Peyer's patch (tissue), 4 donors: ENCODE measurements around the gene AP4M1. TPM values are rescaled to one million over a fixed set of nuclear protein-coding genes. Genes with fewer than 3 reads are reported as not detected.

Experiments
- DNase-seq, 3 donors: peaks; one replicate each; pipeline ENCODE4 v3.0.0-alpha.2; 2017 to 2019
- H3K27ac ChIP-seq, 4 donors: fragments of 200-600 bp; sonication (generic); one replicate each; pipeline ENCODE4 v1.5.1; 2016 to 2019
- H3K27me3 ChIP-seq, 2 donors: fragments of 200-600 bp; sonication (generic); one replicate each; pipeline ENCODE4 v1.5.1; 2019
- H3K36me3 ChIP-seq, 3 donors: fragments of 200-600 bp; sonication (generic); one replicate each; pipeline ENCODE4 v1.5.1; 2016 to 2019
- H3K4me1 ChIP-seq, 4 donors: fragments of 200-600 bp; sonication (generic); one replicate each; pipeline ENCODE4 v1.5.1; 2016 to 2019
- H3K4me3 ChIP-seq, 4 donors: fragments of 200-600 bp; sonication (generic); 1 replicate in 3 of 4; 2 replicates in 1 of 4; pipeline ENCODE4 v1.5.1; 2016 to 2019; ENCODE audit warnings: mild to moderate bottlenecking in 1 of 4
- H3K9me3 ChIP-seq, 4 donors: fragments of 200-600 bp; sonication (generic); one replicate each; pipeline ENCODE4 v1.5.1; 2016 to 2019; ENCODE audit warnings: mild to moderate bottlenecking in 1 of 4
- CTCF ChIP-seq, 6 experiments: fragments of 450-650 bp in 4 of 6; fragments of 200-600 bp in 2 of 6; sonication (generic) in 1 of 6; IDR thresholded peaks; one replicate each; pipeline ENCODE4 v1.5.1; 2017 to 2019; ENCODE audit warnings: antibody characterized with exemption in 6 of 6, mild to moderate bottlenecking in 3 of 6, moderate library complexity in 1 of 6
- POLR2A ChIP-seq, 2 donors: fragments of 450-650 bp; IDR thresholded peaks; one replicate each; pipeline ENCODE4 v1.5.1; 2017; ENCODE audit warnings: antibody characterized with exemption in 2 of 2, mild to moderate bottlenecking in 2 of 2, moderate library complexity in 2 of 2
- small RNA-seq, 2 donors: library from RNA; depleted of rRNA; stranded (forward); fragments of <200 nt; gene quantifications; one replicate each; pipeline ENCODE3, GENCODE V24; 2016
- total RNA-seq, 4 donors: library from RNA; depleted of rRNA; stranded (reverse); fragments of >200 nt; gene quantifications; one replicate each; pipeline ENCODE4 v1.1.0, GENCODE V29; 2016

Gene AP4M1
- total RNA-seq, 4 donors from 2014 or later: 28.7 to 119 (median 33.6) TPM

GRCh38 chr7:100157069-100157333 is 55.6 kb downstream of the AP4M1 start:
- TF ChIP-seq CTCF (IDR thresholded peaks at IDR 0.05) (no peak), POLR2A (IDR thresholded peaks at IDR 0.05) (no peak)

GRCh38 chr7:100157334-100158228 is 56.1 kb downstream of the AP4M1 start:
- peaks cover 0 to 57% (median 11%) of the 10 kb centered on the region in 4 donors for H3K4me1 ChIP-seq

More at GRCh38 chr7:100157069-100157333, 55.6 kb downstream of the AP4M1 start:
- DNase-seq: no peak
- H3K36me3 ChIP-seq: peaks cover 0 to 36% (median 0%) of the 10 kb centered on the region in 3 donors
- peak overlapping the region in 3 of 4 donors; percentile 80 to 95 (median 92) for H3K27ac ChIP-seq
- no peaks in the 10 kb centered on the region for H3K9me3 ChIP-seq
- H3K4me3 ChIP-seq: peak overlapping the region in 3 of 4 donors; percentile 83 to 95 (median 85)
- no peaks in the 10 kb centered on the region for H3K27me3 ChIP-seq
- H3K4me1 ChIP-seq: peaks cover 0 to 58% (median 11%) of the 10 kb centered on the region in 4 donors

More at GRCh38 chr7:100157334-100158228, 56.1 kb downstream of the AP4M1 start:
- Histone ChIP-seq H3K9me3 (no peaks in the 10 kb centered on the region), H3K36me3 (peaks cover 0 to 33% (median 0%) of the 10 kb centered on the region in 3 donors), H3K4me3 (peak overlapping the region; percentile 80 to 95 (median 84)), H3K27me3 (no peaks in the 10 kb centered on the region), H3K27ac (peak overlapping the region; percentile 77 to 95 (median 86))
- DNase-seq: peak in 1 of 3 donors; percentile 69
- TF ChIP-seq POLR2A (IDR thresholded peaks at IDR 0.05) (peak in 1 of 2 donors; percentile 16), CTCF (IDR thresholded peaks at IDR 0.05) (no peak)

Small RNA genes lying within 50 kb of the gene (small RNA-seq; reads per million reads assigned to genes)
- gene MIR106B: 20.6 to 88.9 reads per million in 2 donors
- gene MIR25: 451 to 1,840 reads per million in 2 donors
- 48.7 to 234 reads per million in 2 donors for gene MIR93

Other genes starting within 250 kb of the AP4M1 start
- not detected for gene OR2AE1, start 224.6 kb upstream of the AP4M1 start, total RNA-seq
- 10 to 100 TPM; 52.1 to 80.9 (median 59.9) TPM for gene TRIM4, start 182.1 kb upstream of the AP4M1 start, total RNA-seq
- gene GJC3, start 172.0 kb upstream of the AP4M1 start, total RNA-seq: not detected
- 10 to 100 TPM in 3 of 4 donors, 1 to 10 TPM in 1; 3.3 to 30.3 (median 19.3) TPM for gene AZGP1, start 125.6 kb upstream of the AP4M1 start, total RNA-seq
- gene ZKSCAN1, start 86.0 kb upstream of the AP4M1 start, total RNA-seq: 10 to 100 TPM; 48.0 to 86.1 (median 73.5) TPM
- 10 to 100 TPM in 3 of 4 donors, 1 to 10 TPM in 1; 8.4 to 30.5 (median 12.0) TPM for gene ZSCAN21, start 51.9 kb upstream of the AP4M1 start, total RNA-seq
- 10 to 100 TPM; 52.8 to 93.8 (median 67.8) TPM for gene ZNF3, start 19.9 kb upstream of the AP4M1 start, total RNA-seq
- 10 to 100 TPM; 30.1 to 57.8 (median 48.0) TPM for gene COPS6, start 12.7 kb upstream of the AP4M1 start, total RNA-seq
- 100 to 1,000 TPM in 1 of 4 donors, 10 to 100 TPM in 3; 42.4 to 139 (median 60.8) TPM for gene MCM7, start 246 bp upstream of the AP4M1 start, total RNA-seq
- gene TAF6, start 17.7 kb downstream of the AP4M1 start, total RNA-seq: 10 to 100 TPM; 32.8 to 76.7 (median 49.7) TPM
- gene CNPY4, start 18.0 kb downstream of the AP4M1 start, total RNA-seq: 10 to 100 TPM in 1 of 4 donors, 1 to 10 TPM in 3; 4.6 to 23.9 (median 6.3) TPM
- gene MBLAC1, start 25.3 kb downstream of the AP4M1 start, total RNA-seq: 10 to 100 TPM in 1 of 4 donors, 1 to 10 TPM in 3; 3.2 to 10.5 (median 3.9) TPM
- gene LAMTOR4, start 47.3 kb downstream of the AP4M1 start, total RNA-seq: 100 to 1,000 TPM; 194 to 312 (median 237) TPM
- gene TRAPPC14, start 57.1 kb downstream of the AP4M1 start, total RNA-seq: 100 to 1,000 TPM in 1 of 4 donors, 10 to 100 TPM in 3; 57.6 to 123 (median 69.8) TPM
- gene GAL3ST4, start 67.0 kb downstream of the AP4M1 start, total RNA-seq: 1 to 10 TPM in 2 of 4 donors, under 1 TPM in 1, not detected in 1; 0.53 to 4.1 (median 2.1) TPM
- gene GPC2, start 75.7 kb downstream of the AP4M1 start, total RNA-seq: 10 to 100 TPM in 1 of 4 donors, 1 to 10 TPM in 2, not detected in 1; 3.8 to 16.5 (median 6.7) TPM
- 10 to 100 TPM in 1 of 4 donors, 1 to 10 TPM in 2, not detected in 1; 2.1 to 62.7 (median 3.5) TPM for gene STAG3, start 76.3 kb downstream of the AP4M1 start, total RNA-seq
- gene PVRIG, start 118.3 kb downstream of the AP4M1 start, total RNA-seq: 1 to 10 TPM; 3.7 to 8.3 (median 5.1) TPM
- gene SPDYE3, start 206.1 kb downstream of the AP4M1 start, total RNA-seq: not detected